Mucosa of descending colon (tissue), 3 donors: Measurements from ENCODE around the gene SRCAP. TPM values are rescaled to one million over a fixed set of nuclear protein-coding genes. Genes with fewer than 3 reads are reported as not detected.

Source experiments
- ATAC-seq: fragments of 200-7000 bp; cut with Tn5 transposase; one replicate; pipeline ENCODE4 v1.9.1; 2020; ENCODE audit warnings: mild to moderate bottlenecking, moderate library complexity
- DNase-seq, 3 donors: peaks; one replicate each; pipeline ENCODE4 v3.0.0-alpha.2; 2020
- H3K36me3 ChIP-seq: fragments of 200-600 bp; one replicate; pipeline ENCODE4 v1.8.0; 2021; ENCODE audit warnings: low read depth, mild to moderate bottlenecking
- H3K4me1 ChIP-seq: fragments of 200-600 bp; one replicate; pipeline ENCODE4 v1.8.0; 2021; ENCODE audit warnings: low read depth, mild to moderate bottlenecking
- H3K4me3 ChIP-seq: fragments of 200-600 bp; one replicate; pipeline ENCODE4 v1.8.0; 2021; ENCODE audit warnings: mild to moderate bottlenecking
- H3K9me3 ChIP-seq: fragments of 200-600 bp; one replicate; pipeline ENCODE4 v1.8.0; 2021; ENCODE audit warnings: mild to moderate bottlenecking
- CTCF ChIP-seq: fragments of 200-600 bp; IDR thresholded peaks from one replicate; pipeline ENCODE4 v1.8.0; 2022; ENCODE audit warnings: antibody characterized with exemption, mild to moderate bottlenecking
- intact Hi-C, 2 donors: fragments of 100-400 bp; cut with DNase I in 1 of 2; cut with micrococcal nuclease in 1 of 2; formaldehyde crosslinking; loops; one replicate each; pipeline versions ENCODE4 v1.11.0 to v1.11.1; 2022; cut with DNase I, micrococcal nuclease
- total RNA-seq, 3 donors: library from RNA; stranded (reverse); fragmentation: NEBNext Ultra II Directional in 2 of 3; extraction: Animal tissue kit (Norgen Biotek cat#: 25700) in 2 of 3; gene quantifications; one replicate each; pipeline versions ENCODE4 v1.2.1 to v1.2.4, GENCODE V29; 2021 to 2023
- donor health status: DM: no; HTN: no; CAD: no; lungs with moderate emphysema.
- donor health status: DM: no; HTN: no; CAD: no.
- donor health status: DM: no; HTN: yes; CAD: no.

The SRCAP gene
- total RNA-seq, 3 donors from 2014 or later: 64.8 to 88.9 (median 65.4) TPM

GRCh38 chr16:30747799-30748633 is 49.0 kb downstream of the SRCAP start, which contains the start of gene PHKG2:
Gene PHKG2 (plus strand): TSS chr16:30748425. CDS start chr16:30748821, 396 bp downstream.
- DNase-seq: peak; percentile 99 to 100 (median 99)
- Histone ChIP-seq H3K36me3 (peaks cover 3% of the 10 kb centered on the region), H3K4me1 (peaks cover 25% of the 10 kb centered on the region), H3K9me3 (no peaks in the 10 kb centered on the region), H3K4me3 (peak within 1 kb of the TSS; percentile 52)
- ATAC-seq: peak; percentile 94
- intact Hi-C loops: no loop called here
- TF ChIP-seq CTCF: peak; percentile 22

DNA sequence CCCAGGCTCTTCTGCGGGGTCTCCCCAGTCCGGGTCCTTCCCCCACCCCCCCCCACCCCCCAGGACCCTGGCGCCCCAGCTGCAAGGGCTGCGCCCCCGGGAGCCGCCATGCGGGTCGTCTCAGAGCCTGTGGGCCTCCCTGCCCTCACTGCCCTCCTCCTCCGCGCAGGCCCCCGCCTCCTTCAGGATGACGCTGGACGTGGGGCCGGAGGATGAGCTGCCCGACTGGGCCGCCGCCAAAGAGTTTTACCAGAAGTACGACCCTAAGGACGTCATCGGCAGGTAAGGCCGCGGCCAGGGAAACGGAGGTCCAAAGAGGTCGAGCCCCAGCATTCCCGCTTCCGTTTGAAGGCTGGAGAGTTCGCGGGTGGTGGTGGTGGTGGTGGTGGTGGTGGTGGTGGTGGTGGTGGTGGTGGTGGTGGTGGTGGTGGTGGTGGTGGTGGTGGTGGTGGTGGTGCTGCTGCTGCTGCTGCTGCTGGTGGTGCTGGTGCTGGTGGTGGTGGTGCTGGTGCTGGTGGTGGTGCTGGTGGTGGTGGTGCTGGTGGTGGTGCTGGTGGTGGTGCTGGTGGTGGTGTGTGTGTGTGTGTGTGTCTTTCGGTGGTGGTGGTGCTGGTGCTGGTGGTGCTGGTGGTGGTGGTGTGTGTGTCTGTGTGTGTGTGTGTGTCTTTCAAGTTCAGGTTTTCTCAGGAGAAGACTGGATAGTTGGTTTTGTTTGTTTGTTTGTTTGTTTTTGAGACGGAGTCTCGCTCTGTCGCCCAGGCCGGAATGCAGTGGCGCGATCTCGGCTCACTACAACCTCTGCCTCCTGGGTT is 49.9 kb downstream of the SRCAP start:
- no peak for TF ChIP-seq CTCF
- intact Hi-C loops: no loop called here
- peaks cover 3% of the 10 kb centered on the region for H3K36me3 ChIP-seq
- ATAC-seq: peak; percentile 42
- peak overlapping the region; percentile 52 for H3K4me3 ChIP-seq
- H3K9me3 ChIP-seq: no peaks in the 10 kb centered on the region
- H3K4me1 ChIP-seq: peaks cover 25% of the 10 kb centered on the region
- DNase-seq: peak in 2 of 3 donors; percentile 49 to 73

GRCh38 chr16:30750201-30750600 is 51.2 kb downstream of the SRCAP start:
- TF ChIP-seq CTCF: no peak
- Histone ChIP-seq H3K4me3 (no peak overlapping the region), H3K36me3 (peaks cover 3% of the 10 kb centered on the region), H3K4me1 (peaks cover 25% of the 10 kb centered on the region), H3K9me3 (no peaks in the 10 kb centered on the region)
- no peak for ATAC-seq
- no peak for DNase-seq
- intact Hi-C loops: no loop called here

DNA sequence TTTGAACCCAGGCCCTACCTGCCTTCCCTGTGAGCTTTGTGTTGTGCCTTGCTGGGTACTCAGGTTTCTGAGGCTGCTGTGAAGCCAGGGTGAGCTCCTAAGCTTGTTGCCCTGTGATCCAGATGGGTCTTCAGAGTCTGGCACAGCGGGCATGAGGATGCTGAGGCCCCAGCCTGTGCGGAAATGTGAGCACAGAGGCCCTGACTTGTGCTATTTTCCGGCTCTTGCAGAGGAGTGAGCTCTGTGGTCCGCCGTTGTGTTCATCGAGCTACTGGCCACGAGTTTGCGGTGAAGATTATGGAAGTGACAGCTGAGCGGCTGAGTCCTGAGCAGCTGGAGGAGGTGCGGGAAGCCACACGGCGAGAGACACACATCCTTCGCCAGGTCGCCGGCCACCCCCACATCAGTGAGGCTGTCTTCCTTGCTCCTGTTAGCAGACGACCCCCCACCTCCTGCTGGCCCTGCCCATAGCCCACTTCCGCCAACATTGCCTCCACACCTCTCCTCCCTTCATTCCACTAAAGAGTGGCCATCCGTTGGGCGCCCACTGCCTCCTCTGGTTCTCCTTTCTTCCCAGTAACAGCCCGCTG is 52.0 kb downstream of the SRCAP start:
- H3K9me3 ChIP-seq: no peaks in the 10 kb centered on the region
- H3K36me3 ChIP-seq: peaks cover 3% of the 10 kb centered on the region
- TF ChIP-seq CTCF: no peak
- peaks cover 25% of the 10 kb centered on the region for H3K4me1 ChIP-seq
- ATAC-seq: no peak
- DNase-seq: peak in 1 of 3 donors; percentile 22
- intact Hi-C loops: no loop called here
- no peak overlapping the region for H3K4me3 ChIP-seq

GRCh38 chr16:30753596-30753995 is 54.6 kb downstream of the SRCAP start:
- DNase-seq: peak in 2 of 3 donors; percentile 21
- no peak for TF ChIP-seq CTCF
- Histone ChIP-seq H3K4me1 (peaks cover 7% of the 10 kb centered on the region), H3K36me3 (no peaks in the 10 kb centered on the region), H3K9me3 (no peaks in the 10 kb centered on the region), H3K4me3 (no peak overlapping the region)
- no peak for ATAC-seq
- intact Hi-C loops: no loop called here
